ENCODE measurements around the gene ANAPC13.

The ANAPC13 gene

DNA sequence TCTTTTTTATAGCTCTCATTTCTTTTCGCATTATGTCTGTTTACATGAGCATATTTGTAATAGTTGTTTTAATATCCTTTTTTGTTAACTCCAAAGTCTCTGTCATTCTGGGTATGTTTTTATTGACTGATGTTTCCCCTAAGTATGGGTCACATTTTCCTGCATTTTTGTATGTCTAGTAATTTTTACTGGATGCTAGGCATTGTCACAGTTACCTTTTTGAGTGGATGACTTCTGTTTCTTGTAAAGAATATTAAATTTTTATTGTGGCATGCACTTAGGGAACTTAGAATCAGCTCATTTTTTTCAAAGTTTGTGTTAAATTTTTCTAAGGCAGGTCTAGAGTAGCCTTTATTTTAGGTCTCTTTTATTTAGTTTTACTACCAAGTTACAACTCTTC is 40.7 kb downstream of the ANAPC13 start:
- CTCF ChIA-PET = interaction anchor here (2.0 to 2.7 kb wide), 2 partner anchors 136 to 137 kb away, joined by 8 to 11 read pairs; no protein-coding TSS in a partner anchor
- no peaks in the 10 kb centered on the region for H3K9me3 ChIP-seq (ENCODE audit: control insufficient read depth, insufficient read depth, low read depth, low read length)
- H3K4me1 ChIP-seq (ENCODE audit: control insufficient read depth, insufficient read depth, low read length) = no peaks in the 10 kb centered on the region
- TF ChIP-seq SETDB1 (IDR thresholded peaks at IDR 0.05; ENCODE audit: insufficient read length, low read length) (peak; percentile 81), ZNF112 (tag by site-specific recombination; IDR thresholded peaks at IDR 0.05) (no peak), ZNF175 (tag by site-specific recombination; IDR thresholded peaks at IDR 0.05) (no peak)
- TF ChIP-seq, protein P1, sequence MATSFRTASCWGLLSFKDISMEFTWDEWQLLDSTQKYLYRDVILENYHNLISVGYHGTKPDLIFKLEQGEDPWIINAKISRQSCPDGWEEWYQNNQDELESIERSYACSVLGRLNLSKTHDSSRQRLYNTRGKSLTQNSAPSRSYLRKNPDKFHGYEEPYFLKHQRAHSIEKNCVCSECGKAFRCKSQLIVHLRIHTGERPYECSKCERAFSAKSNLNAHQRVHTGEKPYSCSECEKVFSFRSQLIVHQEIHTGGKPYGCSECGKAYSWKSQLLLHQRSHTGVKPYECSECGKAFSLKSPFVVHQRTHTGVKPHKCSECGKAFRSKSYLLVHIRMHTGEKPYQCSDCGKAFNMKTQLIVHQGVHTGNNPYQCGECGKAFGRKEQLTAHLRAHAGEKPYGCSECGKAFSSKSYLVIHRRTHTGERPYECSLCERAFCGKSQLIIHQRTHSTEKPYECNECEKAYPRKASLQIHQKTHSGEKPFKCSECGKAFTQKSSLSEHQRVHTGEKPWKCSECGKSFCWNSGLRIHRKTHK (tag by site-specific recombination; IDR thresholded peaks at IDR 0.05) = peak; percentile 93
- H3K4me3 ChIP-seq (ENCODE audit: low read depth, low read length) = no peak overlapping the region
- POLR2A ChIA-PET = no interaction called here
- no peak overlapping the region for H3K27ac ChIP-seq (ENCODE audit: extremely low read depth, low read depth, low read length)
- no peaks in the 10 kb centered on the region for H3K36me3 ChIP-seq (ENCODE audit: control insufficient read depth in 2 of 2, insufficient read depth in 1 of 2, low read length in 2 of 2)

DNA sequence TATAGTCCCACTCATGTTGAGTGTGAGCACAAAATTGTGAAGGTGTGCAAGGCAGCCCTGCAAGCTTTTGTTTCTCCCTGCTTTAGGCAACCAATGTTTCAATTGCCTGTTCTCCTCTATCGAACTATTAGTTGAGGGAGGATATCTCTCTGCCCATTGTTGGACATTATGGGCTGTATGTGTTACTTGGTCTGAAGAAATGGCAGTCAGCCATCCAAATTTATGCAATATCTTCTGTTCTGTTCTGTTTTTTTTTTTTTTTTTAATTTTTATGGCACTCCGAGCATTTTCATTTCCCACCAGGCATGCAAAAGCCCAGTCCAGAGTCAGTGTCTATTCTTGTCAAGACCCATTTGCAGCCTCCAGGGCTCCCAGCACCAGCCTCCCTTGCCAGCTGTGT is 44.0 kb downstream of the ANAPC13 start:
- TF ChIP-seq ZNF677 (tag by site-specific recombination; IDR thresholded peaks at IDR 0.05) (no peak), ZNF514 (tag by site-specific recombination; IDR thresholded peaks at IDR 0.05) (no peak), ZNF302 (tag by site-specific recombination; IDR thresholded peaks at IDR 0.05; ENCODE audit: low read depth) (no peak), ZNF660 (tag by site-specific recombination; IDR thresholded peaks at IDR 0.05) (no peak), ZNF544 (tag by site-specific recombination; IDR thresholded peaks at IDR 0.05) (no peak), TCF7L2 (IDR thresholded peaks at IDR 0.05; ENCODE audit: borderline replicate concordance, low read depth, low read length) (no peak)
- TF ChIP-seq, protein P2, sequence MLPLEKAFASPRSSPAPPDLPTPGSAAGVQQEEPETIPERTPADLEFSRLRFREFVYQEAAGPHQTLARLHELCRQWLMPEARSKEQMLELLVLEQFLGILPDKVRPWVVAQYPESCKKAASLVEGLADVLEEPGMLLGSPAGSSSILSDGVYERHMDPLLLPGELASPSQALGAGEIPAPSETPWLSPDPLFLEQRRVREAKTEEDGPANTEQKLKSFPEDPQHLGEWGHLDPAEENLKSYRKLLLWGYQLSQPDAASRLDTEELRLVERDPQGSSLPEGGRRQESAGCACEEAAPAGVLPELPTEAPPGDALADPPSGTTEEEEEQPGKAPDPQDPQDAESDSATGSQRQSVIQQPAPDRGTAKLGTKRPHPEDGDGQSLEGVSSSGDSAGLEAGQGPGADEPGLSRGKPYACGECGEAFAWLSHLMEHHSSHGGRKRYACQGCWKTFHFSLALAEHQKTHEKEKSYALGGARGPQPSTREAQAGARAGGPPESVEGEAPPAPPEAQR (tag by site-specific recombination; IDR thresholded peaks at IDR 0.05) = no peak
- TF ChIP-seq, protein P3, sequence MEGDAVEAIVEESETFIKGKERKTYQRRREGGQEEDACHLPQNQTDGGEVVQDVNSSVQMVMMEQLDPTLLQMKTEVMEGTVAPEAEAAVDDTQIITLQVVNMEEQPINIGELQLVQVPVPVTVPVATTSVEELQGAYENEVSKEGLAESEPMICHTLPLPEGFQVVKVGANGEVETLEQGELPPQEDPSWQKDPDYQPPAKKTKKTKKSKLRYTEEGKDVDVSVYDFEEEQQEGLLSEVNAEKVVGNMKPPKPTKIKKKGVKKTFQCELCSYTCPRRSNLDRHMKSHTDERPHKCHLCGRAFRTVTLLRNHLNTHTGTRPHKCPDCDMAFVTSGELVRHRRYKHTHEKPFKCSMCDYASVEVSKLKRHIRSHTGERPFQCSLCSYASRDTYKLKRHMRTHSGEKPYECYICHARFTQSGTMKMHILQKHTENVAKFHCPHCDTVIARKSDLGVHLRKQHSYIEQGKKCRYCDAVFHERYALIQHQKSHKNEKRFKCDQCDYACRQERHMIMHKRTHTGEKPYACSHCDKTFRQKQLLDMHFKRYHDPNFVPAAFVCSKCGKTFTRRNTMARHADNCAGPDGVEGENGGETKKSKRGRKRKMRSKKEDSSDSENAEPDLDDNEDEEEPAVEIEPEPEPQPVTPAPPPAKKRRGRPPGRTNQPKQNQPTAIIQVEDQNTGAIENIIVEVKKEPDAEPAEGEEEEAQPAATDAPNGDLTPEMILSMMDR (tag by site-specific recombination; IDR thresholded peaks at IDR 0.05) = no peak
- TF ChIP-seq, protein P4, sequence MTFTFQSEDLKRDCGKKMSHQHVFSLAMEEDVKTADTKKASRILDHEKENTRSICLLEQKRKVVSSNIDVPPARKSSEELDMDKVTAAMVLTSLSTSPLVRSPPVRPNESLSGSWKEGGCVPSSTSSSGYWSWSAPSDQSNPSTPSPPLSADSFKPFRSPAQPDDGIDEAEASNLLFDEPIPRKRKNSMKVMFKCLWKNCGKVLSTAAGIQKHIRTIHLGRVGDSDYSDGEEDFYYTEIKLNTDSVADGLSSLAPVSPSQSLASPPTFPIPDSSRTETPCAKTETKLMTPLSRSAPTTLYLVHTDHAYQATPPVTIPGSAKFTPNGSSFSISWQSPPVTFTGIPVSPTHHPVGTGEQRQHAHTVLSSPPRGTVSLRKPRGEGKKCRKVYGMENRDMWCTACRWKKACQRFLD (tag by site-specific recombination; IDR thresholded peaks at IDR 0.05) = no peak
- Histone ChIP-seq H3K4me3 (ENCODE audit: low read depth, low read length) (no peak overlapping the region), H3K27ac (ENCODE audit: extremely low read depth, low read depth, low read length) (no peak overlapping the region), H3K9me3 (ENCODE audit: control insufficient read depth, insufficient read depth, low read depth, low read length) (no peaks in the 10 kb centered on the region), H3K4me1 (ENCODE audit: control insufficient read depth, insufficient read depth, low read length) (no peaks in the 10 kb centered on the region), H3K36me3 (ENCODE audit: control insufficient read depth in 2 of 2, insufficient read depth in 1 of 2, low read length in 2 of 2) (no peaks in the 10 kb centered on the region)
- ChIA-PET POLR2A (interaction anchor here (0.7 kb wide), 1 partner anchor 598 kb away, joined by 4 read pairs; no protein-coding TSS in a partner anchor), CTCF (no interaction called here)

DNA sequence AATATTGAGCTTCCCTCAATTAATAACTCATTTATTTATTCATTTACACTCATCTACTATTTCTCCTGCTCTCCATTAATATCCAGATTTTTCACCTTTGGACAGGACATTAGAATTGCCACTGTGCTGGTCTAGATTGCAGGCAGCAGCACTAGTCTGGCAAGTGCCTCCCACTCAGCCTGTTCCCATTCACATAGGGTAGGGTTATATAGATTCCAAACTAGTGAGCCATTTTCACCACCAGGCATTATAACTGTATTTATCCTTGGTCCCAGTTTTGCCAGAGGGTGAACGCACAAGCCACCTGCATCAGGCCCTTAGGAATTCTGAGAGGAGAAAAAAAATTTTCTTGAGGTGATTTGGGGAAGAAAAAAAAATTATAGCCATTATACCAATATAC is 44.5 kb downstream of the ANAPC13 start:
- H3K4me1 ChIP-seq (ENCODE audit: control insufficient read depth, insufficient read depth, low read length) = no peaks in the 10 kb centered on the region
- H3K27ac ChIP-seq (ENCODE audit: extremely low read depth, low read depth, low read length) = no peak overlapping the region
- H3K4me3 ChIP-seq (ENCODE audit: low read depth, low read length) = no peak overlapping the region
- H3K9me3 ChIP-seq (ENCODE audit: control insufficient read depth, insufficient read depth, low read depth, low read length) = no peaks in the 10 kb centered on the region
- POLR2A ChIA-PET = interaction anchor here (0.7 kb wide), 1 partner anchor 597 kb away, joined by 4 read pairs; no protein-coding TSS in a partner anchor
- no peaks in the 10 kb centered on the region for H3K36me3 ChIP-seq (ENCODE audit: control insufficient read depth in 2 of 2, insufficient read depth in 1 of 2, low read length in 2 of 2)
- CTCF ChIA-PET = interaction anchor here (0.6 kb wide), 1 partner anchor 82 kb away, joined by 3 read pairs; no protein-coding TSS in a partner anchor
- TF ChIP-seq, protein P5, sequence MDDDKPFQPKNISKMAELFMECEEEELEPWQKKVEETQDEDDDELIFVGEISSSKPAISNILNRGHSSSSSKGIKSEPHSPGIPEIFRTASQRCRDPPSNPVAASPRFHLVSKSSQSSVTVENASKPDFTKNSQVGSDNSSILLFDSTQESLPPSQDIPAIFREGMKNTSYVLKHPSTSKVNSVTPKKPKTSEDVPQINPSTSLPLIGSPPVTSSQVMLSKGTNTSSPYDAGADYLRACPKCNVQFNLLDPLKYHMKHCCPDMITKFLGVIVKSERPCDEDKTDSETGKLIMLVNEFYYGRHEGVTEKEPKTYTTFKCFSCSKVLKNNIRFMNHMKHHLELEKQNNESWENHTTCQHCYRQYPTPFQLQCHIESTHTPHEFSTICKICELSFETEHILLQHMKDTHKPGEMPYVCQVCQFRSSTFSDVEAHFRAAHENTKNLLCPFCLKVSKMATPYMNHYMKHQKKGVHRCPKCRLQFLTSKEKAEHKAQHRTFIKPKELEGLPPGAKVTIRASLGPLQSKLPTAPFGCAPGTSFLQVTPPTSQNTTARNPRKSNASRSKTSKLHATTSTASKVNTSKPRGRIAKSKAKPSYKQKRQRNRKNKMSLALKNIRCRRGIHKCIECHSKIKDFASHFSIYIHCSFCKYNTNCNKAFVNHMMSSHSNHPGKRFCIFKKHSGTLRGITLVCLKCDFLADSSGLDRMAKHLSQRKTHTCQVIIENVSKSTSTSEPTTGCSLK (tag by site-specific recombination; IDR thresholded peaks at IDR 0.05) = no peak
- no peak for TF ChIP-seq ZNF404 (tag by site-specific recombination; IDR thresholded peaks at IDR 0.05)
- TF ChIP-seq ZNF48 (tag by site-specific recombination; IDR thresholded peaks at IDR 0.05) = no peak
- no peak for TF ChIP-seq PRDM1 (tag by site-specific recombination; IDR thresholded peaks at IDR 0.05)
- TF ChIP-seq ZNF132 (tag by site-specific recombination; IDR thresholded peaks at IDR 0.05; ENCODE audit: borderline replicate concordance) = no peak
- no peak for TF ChIP-seq ZNF596 (tag by site-specific recombination; IDR thresholded peaks at IDR 0.05)
- no peak for TF ChIP-seq ZBTB17 (tag by site-specific recombination; IDR thresholded peaks at IDR 0.05)
- TF ChIP-seq, protein P6, sequence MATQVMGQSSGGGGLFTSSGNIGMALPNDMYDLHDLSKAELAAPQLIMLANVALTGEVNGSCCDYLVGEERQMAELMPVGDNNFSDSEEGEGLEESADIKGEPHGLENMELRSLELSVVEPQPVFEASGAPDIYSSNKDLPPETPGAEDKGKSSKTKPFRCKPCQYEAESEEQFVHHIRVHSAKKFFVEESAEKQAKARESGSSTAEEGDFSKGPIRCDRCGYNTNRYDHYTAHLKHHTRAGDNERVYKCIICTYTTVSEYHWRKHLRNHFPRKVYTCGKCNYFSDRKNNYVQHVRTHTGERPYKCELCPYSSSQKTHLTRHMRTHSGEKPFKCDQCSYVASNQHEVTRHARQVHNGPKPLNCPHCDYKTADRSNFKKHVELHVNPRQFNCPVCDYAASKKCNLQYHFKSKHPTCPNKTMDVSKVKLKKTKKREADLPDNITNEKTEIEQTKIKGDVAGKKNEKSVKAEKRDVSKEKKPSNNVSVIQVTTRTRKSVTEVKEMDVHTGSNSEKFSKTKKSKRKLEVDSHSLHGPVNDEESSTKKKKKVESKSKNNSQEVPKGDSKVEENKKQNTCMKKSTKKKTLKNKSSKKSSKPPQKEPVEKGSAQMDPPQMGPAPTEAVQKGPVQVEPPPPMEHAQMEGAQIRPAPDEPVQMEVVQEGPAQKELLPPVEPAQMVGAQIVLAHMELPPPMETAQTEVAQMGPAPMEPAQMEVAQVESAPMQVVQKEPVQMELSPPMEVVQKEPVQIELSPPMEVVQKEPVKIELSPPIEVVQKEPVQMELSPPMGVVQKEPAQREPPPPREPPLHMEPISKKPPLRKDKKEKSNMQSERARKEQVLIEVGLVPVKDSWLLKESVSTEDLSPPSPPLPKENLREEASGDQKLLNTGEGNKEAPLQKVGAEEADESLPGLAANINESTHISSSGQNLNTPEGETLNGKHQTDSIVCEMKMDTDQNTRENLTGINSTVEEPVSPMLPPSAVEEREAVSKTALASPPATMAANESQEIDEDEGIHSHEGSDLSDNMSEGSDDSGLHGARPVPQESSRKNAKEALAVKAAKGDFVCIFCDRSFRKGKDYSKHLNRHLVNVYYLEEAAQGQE (tag by site-specific recombination; IDR thresholded peaks at IDR 0.05) = no peak

All from HEK293 (cell line).